Measurements from ENCODE around the gene RAPGEF4.

RAPGEF4 gene

GRCh38 chr2:172944022-172944793 lies 208.6 kb downstream of the RAPGEF4 start:
- DNase-seq: no peak

- DNase-seq: no peak
Observed at GRCh38 chr2:172944794-172945509, 209.3 kb downstream of the RAPGEF4 start.

- no peak for DNase-seq
Observed at GRCh38 chr2:172945510-172945850, 209.8 kb downstream of the RAPGEF4 start.

GRCh38 chr2:172947461-172948153 lies 212.0 kb downstream of the RAPGEF4 start:
- DNase-seq: peak; percentile 70

- no peak for DNase-seq
Observed at GRCh38 chr2:172949522-172949921, 213.9 kb downstream of the RAPGEF4 start.

- DNase-seq: no peak
Observed at GRCh38 chr2:172950565-172950964, 214.9 kb downstream of the RAPGEF4 start.

- DNase-seq: no peak
Observed at GRCh38 chr2:172951554-172951953, 215.9 kb downstream of the RAPGEF4 start.

- peak; percentile 63 for DNase-seq
Observed at GRCh38 chr2:172953411-172953810, 217.8 kb downstream of the RAPGEF4 start.

- DNase-seq: peak; percentile 69
Observed at GRCh38 chr2:172953970-172954852, 218.6 kb downstream of the RAPGEF4 start.

- no peak for DNase-seq
Observed at GRCh38 chr2:172955587-172955986, 219.9 kb downstream of the RAPGEF4 start.

- no peak for DNase-seq
Observed at GRCh38 chr2:172957734-172958133, 222.1 kb downstream of the RAPGEF4 start.

- no peak for DNase-seq
Observed at GRCh38 chr2:172962082-172962481, 226.4 kb downstream of the RAPGEF4 start.

GRCh38 chr2:172962824-172963223 lies 227.2 kb downstream of the RAPGEF4 start:
- DNase-seq: peak; percentile 67

- DNase-seq: peak; percentile 34
Observed at GRCh38 chr2:172964511-172965139, 229.0 kb downstream of the RAPGEF4 start.

GRCh38 chr2:172965433-172966212 lies 230.0 kb downstream of the RAPGEF4 start:
- DNase-seq: no peak

- no peak for DNase-seq
Observed at GRCh38 chr2:172967036-172967982, 231.7 kb downstream of the RAPGEF4 start.

GRCh38 chr2:172968061-172968469 lies 232.4 kb downstream of the RAPGEF4 start:
- DNase-seq: peak; percentile 54

- DNase-seq: no peak
Observed at GRCh38 chr2:172969166-172969565, 233.5 kb downstream of the RAPGEF4 start.

- no peak for DNase-seq
Observed at GRCh38 chr2:172969609-172970008, 234.0 kb downstream of the RAPGEF4 start.

GRCh38 chr2:172970660-172971059 lies 235.0 kb downstream of the RAPGEF4 start:
- no peak for DNase-seq

Measured in fibroblast of skin of right biceps (primary cell).